ENCODE results near the gene ENOX1. TPM values are rescaled to one million over a fixed set of nuclear protein-coding genes. Genes with fewer than 3 reads are reported as not detected.

ENOX1 gene
- polyA plus RNA-seq, 12 donors: 8.0 to 13.5 (median 10.3) TPM; not detected in 1

DNA sequence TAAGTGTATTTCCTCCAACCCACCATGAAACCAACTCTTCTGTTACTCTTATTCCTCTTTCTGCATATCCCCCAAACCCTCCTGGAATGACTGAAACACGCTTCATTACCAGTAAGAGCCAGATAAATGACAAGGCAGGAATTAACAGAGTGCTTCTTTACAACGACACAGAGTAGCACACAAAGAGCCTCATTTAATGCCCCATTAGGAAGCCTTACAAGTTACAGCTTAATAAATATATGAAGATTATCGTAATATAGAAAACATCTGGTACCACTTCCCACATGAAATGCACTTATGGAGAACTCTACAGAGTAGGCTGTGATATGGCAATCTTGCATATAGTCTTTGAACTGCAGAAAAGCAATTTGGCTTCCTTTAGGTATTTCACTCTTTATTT, 116.8 kb downstream of the ENOX1 start:
- DNase-seq: no peak

DNA sequence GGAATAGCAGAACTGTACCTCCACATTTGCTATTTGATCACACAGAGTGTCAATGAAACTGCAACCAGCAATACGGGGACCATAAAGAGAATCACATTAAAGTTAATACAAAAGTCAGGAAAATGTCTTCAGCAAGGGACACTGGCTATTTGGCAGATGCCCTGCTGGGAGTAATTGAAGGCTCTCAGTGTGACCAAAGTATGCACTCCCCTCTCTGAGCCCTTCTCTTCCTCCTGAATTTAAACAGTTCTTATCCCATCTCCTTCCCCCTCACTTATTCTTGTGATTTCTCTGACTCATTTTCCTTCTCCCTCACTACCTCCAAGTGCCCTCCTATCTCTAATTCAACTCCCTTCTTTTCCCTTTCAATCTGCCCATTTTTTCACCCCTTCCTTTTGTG, 117.7 kb downstream of the ENOX1 start:
- DNase-seq: no peak

GRCh38 chr13:43666403-43666802, 120.4 kb downstream of the ENOX1 start:
- no peak for DNase-seq

DNA sequence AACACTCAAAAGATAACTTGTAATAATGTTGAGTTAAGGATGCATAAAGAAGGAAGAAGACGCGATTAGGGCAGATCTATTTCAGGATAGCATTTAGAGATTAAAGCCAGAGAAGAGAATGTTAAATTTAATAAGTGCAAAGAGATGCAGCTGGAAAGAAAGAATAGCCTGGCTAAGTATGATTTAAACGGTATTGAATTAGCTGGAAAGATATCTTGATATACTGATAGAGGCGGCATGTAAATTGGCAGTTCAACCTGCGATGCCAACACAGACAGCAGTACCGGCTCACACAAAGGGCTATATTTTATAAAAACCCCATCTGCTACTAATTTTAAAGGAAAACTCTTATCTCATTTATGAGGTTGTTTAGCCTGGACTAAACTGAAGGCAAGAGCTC, 121.4 kb downstream of the ENOX1 start:
- no peak for DNase-seq

GRCh38 chr13:43664700-43665191, 122.0 kb downstream of the ENOX1 start:
- peak; percentile 31 for DNase-seq

DNA sequence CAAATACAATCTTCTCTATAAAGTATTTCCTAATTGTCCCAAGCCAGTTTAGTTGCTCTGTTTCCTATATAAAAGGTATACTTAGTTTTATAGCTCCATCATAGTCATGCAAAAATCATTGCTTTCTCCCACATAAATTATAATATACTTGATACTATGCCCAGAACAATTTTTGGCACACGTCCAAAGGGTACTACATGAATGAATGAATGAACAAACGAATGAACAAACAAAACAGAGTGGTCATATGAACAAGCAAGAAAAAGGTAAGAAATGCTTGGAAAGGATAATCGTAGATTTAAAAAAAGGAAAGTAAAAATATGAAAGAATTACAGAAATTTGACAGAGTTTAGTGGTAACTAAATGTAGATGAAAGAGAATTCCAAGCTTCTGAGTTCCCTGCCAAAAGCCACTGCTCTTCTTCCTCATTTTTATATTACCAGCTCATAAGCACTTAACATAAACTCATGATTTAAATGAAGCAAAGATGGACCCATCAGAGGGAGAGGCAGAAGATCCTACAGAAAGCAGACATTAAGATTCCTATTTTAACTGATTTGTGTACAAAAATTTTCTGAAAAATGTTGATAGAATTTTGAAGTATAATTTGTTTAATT, 123.2 kb downstream of the ENOX1 start:
- DNase-seq: no peak

DNA sequence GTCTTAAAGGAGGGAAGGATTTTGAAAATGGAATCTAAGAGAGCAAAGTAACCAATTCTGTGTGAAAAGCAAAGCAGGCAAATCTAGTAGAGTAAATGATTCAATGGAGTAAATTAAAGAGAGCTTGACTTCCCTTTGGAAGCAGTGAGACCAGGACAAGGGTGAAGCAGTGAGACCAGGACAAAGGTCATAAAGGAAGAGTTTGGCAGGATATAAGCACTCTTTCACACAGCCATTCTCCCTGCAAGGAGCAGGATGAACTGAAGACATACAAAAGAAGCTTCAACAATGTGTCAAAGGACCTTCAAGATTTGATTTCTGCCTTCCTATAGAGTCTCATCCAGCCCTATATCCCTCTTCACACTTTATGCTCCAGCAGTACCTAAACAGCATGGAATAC, 123.8 kb downstream of the ENOX1 start:
- no peak for DNase-seq

- no peak for DNase-seq
These were observed 125.5 kb downstream of the ENOX1 start for GRCh38 chr13:43661161-43661830.

- no peak for DNase-seq
These were observed 129.3 kb downstream of the ENOX1 start for GRCh38 chr13:43657485-43657884.

DNA sequence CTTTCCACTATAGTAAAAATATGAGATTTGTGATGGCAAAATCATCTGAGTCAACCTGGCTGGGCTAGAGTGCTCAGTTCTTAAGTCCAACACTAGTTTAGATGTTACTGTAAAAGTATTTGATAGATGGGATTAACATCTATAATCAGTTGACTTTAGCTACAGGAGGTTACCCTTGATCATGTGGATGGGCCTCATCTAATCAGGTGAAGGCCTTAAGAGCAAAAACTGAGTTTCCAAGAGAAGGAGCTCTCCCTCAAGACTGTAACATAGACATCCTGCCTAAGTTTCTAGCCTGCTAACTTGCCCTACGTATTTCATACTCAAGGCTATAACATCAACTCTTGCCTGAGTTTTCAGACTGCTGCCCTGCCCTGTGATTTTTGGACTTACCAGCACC, 132.8 kb downstream of the ENOX1 start:
- no peak for DNase-seq

DNA sequence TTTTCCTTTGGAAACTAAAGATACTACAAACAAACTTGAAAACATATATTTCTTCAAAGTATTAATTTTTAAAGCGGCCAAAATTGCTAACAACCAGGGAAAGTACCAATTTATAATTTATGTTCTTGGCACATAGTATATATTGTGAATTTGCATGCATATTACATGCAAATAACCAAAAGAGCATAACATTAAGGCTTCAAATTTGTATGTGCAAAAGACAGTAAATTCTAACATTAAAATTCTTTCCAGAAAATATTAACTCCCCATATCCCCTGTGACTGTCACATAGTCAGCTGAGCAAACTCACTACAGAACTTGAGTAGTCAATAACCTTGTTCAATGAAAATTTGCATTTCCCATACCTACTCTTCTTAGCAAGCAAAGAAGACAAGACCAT, 133.4 kb downstream of the ENOX1 start:
- no peak for DNase-seq

- DNase-seq: no peak
These were observed 134.0 kb downstream of the ENOX1 start for GRCh38 chr13:43652760-43653159.

DNA sequence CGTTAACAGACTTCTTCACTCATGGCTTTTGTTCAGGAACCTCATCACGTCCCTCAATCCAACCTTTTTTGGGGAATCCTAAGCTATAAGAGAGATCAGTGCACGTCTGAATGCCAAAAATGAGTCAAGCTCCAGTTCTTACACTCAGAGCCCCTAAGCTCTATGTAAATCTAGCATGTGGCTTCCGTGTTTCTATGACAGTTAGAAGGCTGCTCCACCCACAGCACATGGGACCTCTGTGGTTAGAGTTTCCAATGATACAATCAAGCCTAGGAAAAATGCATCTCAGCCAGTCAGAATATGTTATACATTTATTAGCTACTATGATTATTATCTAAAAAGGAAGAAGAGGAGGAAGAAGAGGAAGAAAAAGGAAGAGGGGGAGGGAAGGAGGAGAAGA, 135.9 kb downstream of the ENOX1 start:
- no peak for DNase-seq

DNA sequence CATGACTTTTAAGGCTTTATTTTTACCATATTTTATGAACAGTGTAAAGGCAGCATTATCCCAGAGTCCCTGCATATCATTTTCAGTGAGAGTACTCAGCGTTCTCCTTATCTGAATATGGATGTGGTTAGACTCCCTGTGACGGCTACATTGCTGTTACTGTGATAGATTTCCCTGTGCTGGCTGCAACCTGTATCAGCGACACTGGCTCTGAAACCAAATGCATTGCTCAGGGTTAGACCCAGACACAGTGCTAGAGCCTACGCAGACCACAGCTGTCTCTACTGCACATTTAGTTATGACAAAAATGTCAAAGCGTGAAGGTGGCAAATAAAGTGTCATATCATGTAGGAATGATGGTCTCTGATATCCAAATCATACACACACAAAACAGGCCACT, 138.0 kb downstream of the ENOX1 start:
- no peak for DNase-seq

- DNase-seq: no peak
These were observed 139.3 kb downstream of the ENOX1 start for GRCh38 chr13:43647471-43647870.

DNA sequence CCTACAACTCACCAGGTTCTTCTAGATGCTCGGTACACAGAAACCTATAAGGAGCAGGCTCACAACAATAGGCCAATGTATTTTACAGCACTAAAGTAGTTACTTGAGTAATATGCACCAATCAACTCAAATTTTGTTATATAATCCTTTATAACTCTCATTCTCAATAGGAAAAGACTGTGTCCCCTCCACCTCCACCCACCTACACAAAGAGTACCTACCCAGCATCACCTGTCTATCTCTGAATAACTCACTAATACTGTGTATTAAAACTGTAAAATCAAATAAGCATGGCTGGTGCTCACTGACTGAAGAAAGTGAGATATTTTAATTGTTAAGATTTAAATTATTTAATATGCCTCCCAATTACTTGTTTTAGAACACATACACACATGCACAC, 146.3 kb downstream of the ENOX1 start:
- no peak for DNase-seq

- DNase-seq: no peak
These were observed 155.7 kb downstream of the ENOX1 start for GRCh38 chr13:43631106-43631505.

DNA sequence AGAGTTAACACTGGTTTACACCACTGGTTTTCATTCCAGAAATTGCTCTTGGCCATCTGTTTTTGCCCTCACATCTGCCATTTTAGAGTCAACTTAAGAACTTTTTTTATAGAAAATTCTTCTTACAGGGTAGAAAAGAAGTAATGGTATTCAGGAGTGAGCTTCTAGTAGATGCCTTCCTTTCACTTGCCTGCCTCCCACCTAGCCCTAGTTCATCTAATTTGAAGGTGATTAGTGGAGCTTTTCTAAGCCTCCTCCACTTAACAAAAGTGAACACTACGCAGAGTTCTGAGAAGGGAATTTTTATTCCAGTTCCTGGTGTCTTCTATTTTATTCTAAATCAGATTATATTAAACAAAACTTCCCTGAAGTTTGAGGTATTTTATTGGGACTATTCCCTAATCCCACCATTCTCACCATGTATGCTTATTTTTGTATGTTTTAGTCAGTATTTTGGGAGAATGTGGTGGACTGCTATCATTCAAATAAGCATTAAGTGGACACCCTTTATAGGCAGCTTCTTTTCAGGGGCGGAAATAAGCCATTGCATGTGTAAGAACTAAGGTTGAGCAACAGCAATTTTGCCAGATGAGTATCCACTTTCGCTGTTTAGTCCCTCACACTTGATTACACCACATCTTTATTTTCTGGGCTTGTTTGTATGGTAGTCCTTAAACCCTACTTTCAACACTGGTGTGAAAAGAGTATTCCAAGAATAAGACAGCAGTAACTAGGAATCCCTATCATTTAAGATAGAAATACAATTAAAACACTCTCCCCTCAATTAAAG, 156.9 kb downstream of the ENOX1 start:
- no peak for DNase-seq

- no peak for DNase-seq
These were observed 159.8 kb downstream of the ENOX1 start for GRCh38 chr13:43626994-43627393.

GRCh38 chr13:43614063-43614462, 172.7 kb downstream of the ENOX1 start:
- no peak for DNase-seq

- DNase-seq: peak; percentile 44
These were observed 175.2 kb downstream of the ENOX1 start for GRCh38 chr13:43611281-43612273.

Measured in muscle of arm (tissue), 12 donors.